ENCODE results near the gene CLDN6. TPM values are rescaled to one million over a fixed set of nuclear protein-coding genes. Genes with fewer than 3 reads are reported as not detected.

The CLDN6 gene
- total RNA-seq, 3 donors from 2014 or later (not counting 1 experiment from before 2014, with no cell fraction given), result not detected

GRCh38 chr16:2976673-2977072 lies 41.3 kb downstream of the CLDN6 start:
- H3K9me3 Mint-ChIP-seq, result no peaks in the 10 kb centered on the region
- no peak for TF ChIP-seq CTCF (IDR thresholded peaks at IDR 0.05)

GRCh38 chr16:2976201-2976600 lies 41.8 kb downstream of the CLDN6 start:
- H3K9me3 Mint-ChIP-seq, result no peaks in the 10 kb centered on the region
- no peak overlapping the region for H3K27ac ChIP-seq (ENCODE audit: low read length)
- 97% methylated on average over 7 of the region's 7 CpGs for WGBS (ENCODE audit: insufficient coverage)
- H3K27me3 Mint-ChIP-seq (ENCODE audit: low read depth in 2 of 2), result no peaks in the 10 kb centered on the region
- ATAC-seq, result no peak
- no peak overlapping the region for H3K4me3 ChIP-seq (ENCODE audit: low read length)
- no peaks in the 10 kb centered on the region for H3K9me3 ChIP-seq (ENCODE audit: control insufficient read depth, insufficient read depth, low read length)
- TF ChIP-seq CTCF (IDR thresholded peaks at IDR 0.05), result no peak
- peaks cover 12% of the 10 kb centered on the region for H3K4me1 ChIP-seq (ENCODE audit: control insufficient read depth, insufficient read depth, low read length)
- H3K27me3 ChIP-seq (ENCODE audit: control insufficient read depth, insufficient read depth, low read length), result no peaks in the 10 kb centered on the region
- H3K4me3 Mint-ChIP-seq, result no peak overlapping the region
- H3K4me1 Mint-ChIP-seq, result peaks cover 0 to 7% of the 10 kb centered on the region in 2 donors
- H3K36me3 Mint-ChIP-seq, result no peaks in the 10 kb centered on the region
- intact Hi-C loops (cut with micrococcal nuclease), result no loop called here
- H3K27ac Mint-ChIP-seq, result no peak overlapping the region
- DNase-seq, result no peak
- no peaks in the 10 kb centered on the region for H3K36me3 ChIP-seq (ENCODE audit: control insufficient read depth, insufficient read depth, low read length)

More at GRCh38 chr16:2976673-2977072, 41.3 kb downstream of the CLDN6 start:
- H3K4me3 Mint-ChIP-seq, result no peak overlapping the region
- no peak overlapping the region for H3K4me3 ChIP-seq (ENCODE audit: low read length)
- ATAC-seq (no peak), DNase-seq (no peak)
- H3K27me3 Mint-ChIP-seq (ENCODE audit: low read depth in 2 of 2), result no peaks in the 10 kb centered on the region
- H3K36me3 Mint-ChIP-seq, result no peaks in the 10 kb centered on the region
- H3K27ac ChIP-seq (ENCODE audit: low read length), result no peak overlapping the region
- no peak overlapping the region for H3K27ac Mint-ChIP-seq
- no peaks in the 10 kb centered on the region for H3K27me3 ChIP-seq (ENCODE audit: control insufficient read depth, insufficient read depth, low read length)
- 93% methylated on average over 15 of the region's 15 CpGs for WGBS (ENCODE audit: insufficient coverage)
- H3K36me3 ChIP-seq (ENCODE audit: control insufficient read depth, insufficient read depth, low read length), result no peaks in the 10 kb centered on the region
- peaks cover 0 to 8% of the 10 kb centered on the region in 2 donors for H3K4me1 Mint-ChIP-seq
- H3K4me1 ChIP-seq (ENCODE audit: control insufficient read depth, insufficient read depth, low read length), result peaks cover 15% of the 10 kb centered on the region
- intact Hi-C loops (cut with micrococcal nuclease), result no loop called here
- no peaks in the 10 kb centered on the region for H3K9me3 ChIP-seq (ENCODE audit: control insufficient read depth, insufficient read depth, low read length)

- WGBS (ENCODE audit: insufficient coverage), result 98% methylated on average over 28 of the region's 28 CpGs
- H3K27ac ChIP-seq (ENCODE audit: low read length), result no peak overlapping the region
- DNase-seq, result no peak
- no peaks in the 10 kb centered on the region for H3K27me3 ChIP-seq (ENCODE audit: control insufficient read depth, insufficient read depth, low read length)
- H3K4me1 Mint-ChIP-seq, result peaks cover 0 to 4% of the 10 kb centered on the region in 2 donors
- H3K9me3 ChIP-seq (ENCODE audit: control insufficient read depth, insufficient read depth, low read length), result no peaks in the 10 kb centered on the region
- TF ChIP-seq CTCF (IDR thresholded peaks at IDR 0.05), result no peak
- no peak overlapping the region for H3K4me3 ChIP-seq (ENCODE audit: low read length)
- H3K9me3 Mint-ChIP-seq, result no peaks in the 10 kb centered on the region
- no peaks in the 10 kb centered on the region for H3K36me3 Mint-ChIP-seq
- intact Hi-C loops (cut with micrococcal nuclease), result no loop called here
- H3K36me3 ChIP-seq (ENCODE audit: control insufficient read depth, insufficient read depth, low read length), result no peaks in the 10 kb centered on the region
- H3K27ac Mint-ChIP-seq, result no peak overlapping the region
- no peaks in the 10 kb centered on the region for H3K27me3 Mint-ChIP-seq (ENCODE audit: low read depth in 2 of 2)
- H3K4me1 ChIP-seq (ENCODE audit: control insufficient read depth, insufficient read depth, low read length), result peaks cover 14% of the 10 kb centered on the region
- no peak overlapping the region for H3K4me3 Mint-ChIP-seq
- ATAC-seq, result no peak
Observed at GRCh38 chr16:2975161-2975795, 42.7 kb downstream of the CLDN6 start.
